Stimulated activated CD4-positive, alpha-beta T cell treated with anti-CD3 and anti-CD28 coated beads, Interleukin-2, amount 100 ng/mL, for 4 hours (primary cell): ENCODE data around the gene ETV6.

Experiments
- DNase-seq: peaks from one replicate; pipeline ENCODE4 v3.0.0-alpha.2; 2020; ENCODE audit warnings: low read depth

The ETV6 gene

DNA sequence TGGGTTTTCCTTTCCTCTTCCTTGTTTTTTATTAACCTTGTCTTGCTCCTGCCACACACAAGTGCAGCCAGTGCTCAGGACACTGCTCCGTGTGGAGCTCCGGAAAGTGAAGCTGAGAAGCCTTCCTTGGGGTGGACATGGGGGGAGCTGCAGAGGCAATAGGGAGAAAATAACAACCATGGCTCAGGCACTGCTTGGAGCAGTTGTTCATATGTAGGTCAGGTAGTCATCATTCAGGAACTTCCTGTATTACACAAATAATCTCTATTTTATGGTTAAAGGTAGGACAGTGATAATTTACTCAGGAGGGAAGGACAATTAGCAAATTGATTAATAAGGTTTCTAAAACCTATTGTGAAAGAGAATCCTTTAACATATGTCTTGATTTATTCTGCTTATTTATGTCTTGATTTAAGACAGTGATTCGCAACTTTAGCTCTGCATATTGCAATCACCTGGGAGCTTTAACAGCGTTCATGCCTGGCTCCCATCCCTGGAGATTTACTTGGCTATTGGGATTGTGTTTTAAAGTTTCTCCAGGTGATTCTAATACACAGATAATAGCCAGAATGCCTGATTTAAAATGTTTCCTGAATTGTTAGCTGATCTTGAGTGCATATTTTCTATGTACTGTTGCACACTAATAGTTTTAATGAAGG, 92.1 kb downstream of the ETV6 start:
- no peak for DNase-seq

DNA sequence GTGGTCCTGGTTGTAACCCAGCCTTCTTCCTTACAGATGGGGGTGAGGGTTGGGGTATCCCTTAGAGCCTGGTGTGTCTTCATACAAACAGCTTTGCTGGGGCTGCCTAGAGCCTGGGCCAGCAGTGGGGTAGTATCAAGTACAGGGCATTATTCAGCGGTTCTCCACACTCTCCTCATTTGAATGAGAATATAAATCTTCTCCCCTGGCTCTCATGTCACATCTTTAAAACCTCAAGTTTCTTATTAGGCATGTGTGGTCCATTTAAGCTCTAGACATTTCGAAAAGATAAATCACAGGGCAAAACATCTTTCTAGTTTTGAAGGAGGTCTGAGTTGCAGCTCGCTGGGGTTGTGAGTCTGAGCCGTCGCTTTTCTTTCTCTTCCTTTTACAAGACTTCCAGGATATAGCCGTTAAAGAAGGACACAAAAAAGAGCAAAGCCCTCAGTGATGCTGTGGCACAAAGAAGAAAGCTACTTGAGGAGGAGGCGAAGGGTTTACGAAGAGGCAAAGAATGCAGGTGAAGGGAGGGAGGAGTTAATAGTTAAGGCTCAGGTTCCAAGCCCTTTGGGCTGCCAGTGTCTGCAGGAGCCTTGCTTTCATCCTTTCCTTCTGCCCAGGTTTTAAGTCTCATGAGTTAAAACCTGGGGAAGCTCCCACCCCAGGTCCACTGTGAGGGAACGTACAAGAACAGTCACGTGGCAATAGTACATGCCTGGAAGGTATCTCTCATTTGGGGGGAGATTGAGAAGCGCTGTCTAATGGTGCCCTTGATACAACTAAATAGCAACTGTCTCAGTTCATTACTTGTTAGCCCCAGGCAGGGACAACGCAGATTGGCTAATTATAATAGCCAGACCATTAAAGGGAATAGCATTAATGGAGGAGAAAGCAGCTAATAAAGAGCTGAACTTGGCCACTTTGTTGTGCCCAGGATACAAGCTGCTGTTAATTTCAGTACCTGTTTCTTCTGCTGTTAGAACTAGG, 94.2 kb downstream of the ETV6 start:
- DNase-seq, result no peak

GRCh38 chr12:11744410-11744801, 94.9 kb downstream of the ETV6 start:
- DNase-seq, result no peak

DNA sequence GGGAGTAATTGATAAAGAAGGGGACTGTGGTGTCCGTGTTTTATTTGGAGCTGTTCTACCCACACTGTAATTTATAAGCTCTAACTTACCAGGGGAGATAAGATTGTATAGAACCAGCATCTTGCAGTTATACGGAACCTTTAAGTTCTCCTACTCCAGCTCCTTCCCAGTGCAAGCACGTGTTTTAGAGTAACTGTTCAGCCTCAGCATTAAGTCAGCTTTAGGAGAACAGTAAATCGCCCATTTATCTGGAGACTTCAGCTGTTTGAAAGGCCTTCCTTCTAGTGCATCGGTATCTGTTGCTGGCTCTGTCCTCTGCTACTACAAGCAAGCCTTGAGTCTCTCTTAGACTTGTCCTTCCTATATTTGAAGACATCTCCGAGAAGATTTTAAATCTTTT, 95.6 kb downstream of the ETV6 start:
- no peak for DNase-seq

DNA sequence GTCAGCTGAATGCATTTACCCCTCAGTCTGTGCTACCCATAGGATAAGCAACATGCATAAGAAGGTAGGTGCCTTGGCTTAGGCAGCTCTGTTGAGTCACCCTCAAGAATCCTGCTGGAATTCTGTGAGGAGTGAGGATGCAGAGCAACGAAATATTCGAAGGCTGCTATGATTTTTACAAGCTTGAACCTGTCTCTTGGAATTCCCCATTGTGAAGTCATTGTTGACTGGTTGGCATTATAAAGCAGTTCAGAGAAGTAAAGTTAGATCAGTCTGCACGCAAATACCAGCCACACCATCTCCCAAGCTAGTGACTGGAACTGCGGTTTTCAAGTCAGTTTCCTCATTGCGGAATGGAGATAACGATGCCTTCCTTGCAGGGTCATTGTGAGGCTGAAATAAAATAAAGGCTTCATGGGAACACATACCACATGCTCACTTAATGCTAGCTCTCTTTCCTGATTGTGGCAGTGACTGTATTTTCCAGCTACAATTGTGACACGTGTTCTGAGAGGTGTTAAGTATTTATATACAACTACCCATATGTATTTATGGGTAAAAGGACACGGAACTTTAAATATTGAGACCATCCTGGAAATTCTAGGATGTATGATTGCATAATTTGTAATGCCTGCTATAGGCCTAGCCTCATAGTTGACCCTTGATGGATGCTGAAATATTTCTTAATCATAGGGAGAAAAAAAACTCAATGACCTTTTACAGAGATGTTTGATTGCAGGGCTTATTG, 96.7 kb downstream of the ETV6 start:
- DNase-seq, result no peak

DNA sequence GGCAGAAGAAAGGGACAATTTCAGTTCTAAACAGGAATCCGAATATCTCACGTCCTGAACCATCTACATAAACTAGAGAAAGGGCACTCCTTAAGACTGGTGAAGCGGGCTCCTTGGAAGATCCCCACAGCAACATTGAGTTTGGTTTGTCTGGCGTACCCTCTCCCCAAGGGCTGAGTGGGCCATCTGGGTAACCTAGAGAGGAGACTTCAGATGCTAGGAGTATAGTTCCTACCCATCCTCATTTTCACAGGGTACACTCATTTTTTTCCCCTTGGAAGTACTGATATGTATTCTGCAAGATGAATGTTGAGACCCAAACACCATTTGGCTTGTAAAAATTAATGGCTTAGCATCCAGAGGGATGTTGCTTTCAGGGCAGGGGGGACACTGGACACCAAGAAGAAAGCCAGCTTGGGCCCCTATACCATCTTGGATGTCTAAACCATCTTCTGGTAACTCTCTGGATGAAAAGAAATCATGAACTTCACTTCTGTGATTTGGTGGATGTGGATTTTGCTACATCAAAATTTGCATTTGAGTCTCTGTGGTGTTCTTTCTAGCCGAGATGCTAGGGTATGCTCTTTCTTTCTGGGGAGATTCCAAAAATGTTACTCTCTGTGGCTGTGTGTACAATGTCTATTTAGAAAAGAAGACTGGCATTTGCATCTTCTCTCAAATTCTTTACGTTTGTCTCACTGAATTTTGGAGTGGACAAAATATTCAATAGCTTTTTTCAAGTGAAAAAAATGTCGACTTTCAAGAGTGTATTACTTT, 97.7 kb downstream of the ETV6 start:
- no peak for DNase-seq

DNA sequence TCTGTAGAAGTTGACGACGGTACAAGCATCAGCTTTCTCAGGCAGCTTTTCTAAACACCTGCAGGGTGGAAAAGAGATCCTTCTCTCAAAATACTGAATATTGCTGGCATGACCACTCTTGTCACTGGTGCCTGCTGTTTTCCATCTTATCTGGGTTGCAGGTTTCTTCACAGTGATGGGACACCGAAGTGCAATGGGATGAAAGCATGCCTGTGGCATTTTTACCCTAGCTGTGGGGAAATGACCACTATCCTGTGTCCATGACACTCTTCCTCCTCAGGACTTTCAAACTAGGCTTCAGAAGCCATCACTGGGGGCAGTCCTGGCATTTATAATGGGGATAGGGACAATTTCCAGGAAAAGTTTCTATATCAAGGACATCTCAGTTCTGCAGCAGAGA, 98.5 kb downstream of the ETV6 start:
- DNase-seq, result no peak

DNA sequence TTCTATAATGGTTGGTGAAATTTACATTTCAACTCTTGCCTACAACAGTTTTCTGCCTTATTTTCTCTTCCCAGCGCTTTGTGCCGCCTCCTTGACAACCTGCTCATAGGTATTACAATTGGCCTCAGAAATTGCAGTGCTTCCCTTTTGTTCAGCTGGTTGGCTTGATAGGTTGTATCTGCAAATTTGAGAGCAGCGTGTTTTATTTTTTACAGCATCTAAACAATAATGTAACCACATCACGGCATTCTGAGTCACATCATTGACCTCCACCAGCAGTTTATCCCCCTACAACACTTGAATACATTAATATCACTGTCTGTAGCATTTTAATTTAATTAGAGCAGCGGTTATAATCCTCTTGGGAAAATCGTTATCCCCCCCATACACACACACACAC, 99.4 kb downstream of the ETV6 start:
- DNase-seq, result no peak

DNA sequence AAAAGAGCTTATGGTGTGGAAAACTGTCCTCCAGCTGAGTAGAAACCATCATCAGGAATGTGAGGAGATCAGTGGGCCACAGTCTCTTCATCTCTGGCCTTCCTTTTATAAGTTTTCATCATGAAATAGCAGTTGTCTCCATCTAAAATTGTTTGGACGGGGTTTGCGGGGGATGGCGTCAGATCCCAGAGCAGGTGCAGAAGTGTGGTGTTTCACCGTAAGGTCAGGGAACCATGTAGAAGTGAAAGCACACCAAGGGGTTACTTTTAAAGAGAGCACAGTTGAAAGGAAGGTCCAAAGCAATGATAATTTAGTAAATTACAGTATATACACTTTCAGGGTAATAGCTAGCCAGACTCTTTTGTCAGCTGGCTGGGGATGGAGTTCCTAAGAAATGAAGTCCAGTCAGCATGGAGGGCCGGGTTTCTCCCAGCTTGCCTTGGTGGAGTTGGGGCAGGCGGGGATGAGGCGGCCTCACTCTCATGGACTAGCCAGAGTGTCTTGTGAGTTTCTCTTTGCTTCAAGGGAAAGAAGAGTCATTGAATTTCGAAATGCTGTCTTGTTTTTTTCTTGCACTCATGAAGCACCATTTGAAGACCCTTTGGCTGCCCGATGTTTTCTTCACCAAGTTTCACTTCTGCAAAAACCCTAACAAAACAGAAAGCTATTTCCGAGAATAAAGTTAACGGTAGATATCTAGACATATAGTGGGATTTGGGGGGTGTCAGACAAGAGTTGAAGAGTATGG, 100.6 kb downstream of the ETV6 start:
- no peak for DNase-seq

DNA sequence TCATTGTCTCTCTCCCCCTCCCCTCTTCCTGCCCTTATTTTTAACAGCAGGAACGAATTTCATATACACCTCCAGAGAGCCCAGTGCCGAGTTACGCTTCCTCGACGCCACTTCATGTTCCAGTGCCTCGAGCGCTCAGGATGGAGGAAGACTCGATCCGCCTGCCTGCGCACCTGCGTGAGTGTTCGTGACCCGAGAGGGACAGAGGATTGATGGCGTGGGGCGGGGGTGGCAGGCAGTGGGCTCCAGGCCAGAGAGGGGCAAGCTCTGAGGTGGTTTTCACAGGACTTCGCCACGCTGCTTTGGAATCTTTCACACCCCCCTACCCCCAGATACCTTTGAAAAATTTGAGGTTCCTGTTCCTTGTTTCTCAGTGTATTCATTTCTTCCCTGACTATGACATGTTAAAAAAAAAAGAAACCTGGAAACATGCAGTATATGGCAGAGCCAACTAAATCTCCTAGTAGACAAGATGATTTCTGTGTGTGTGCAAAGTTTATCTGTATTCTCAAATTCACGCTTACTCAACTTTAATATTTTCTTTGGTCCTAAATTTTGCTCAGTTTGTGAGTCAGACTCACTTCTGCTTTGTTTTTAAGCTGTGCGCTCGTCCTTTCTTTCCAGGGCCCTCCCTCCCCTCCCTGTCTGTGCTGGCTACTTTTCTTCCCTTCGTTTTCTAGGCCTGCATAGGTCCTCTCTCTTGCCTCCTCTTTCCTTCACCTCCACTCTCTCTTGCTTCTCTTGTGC, 103.1 kb downstream of the ETV6 start:
- DNase-seq, result no peak

- DNase-seq, result no peak
These were observed 103.7 kb downstream of the ETV6 start for GRCh38 chr12:11753150-11753499.

- DNase-seq, result no peak
These were observed 104.4 kb downstream of the ETV6 start for GRCh38 chr12:11753826-11754225.

DNA sequence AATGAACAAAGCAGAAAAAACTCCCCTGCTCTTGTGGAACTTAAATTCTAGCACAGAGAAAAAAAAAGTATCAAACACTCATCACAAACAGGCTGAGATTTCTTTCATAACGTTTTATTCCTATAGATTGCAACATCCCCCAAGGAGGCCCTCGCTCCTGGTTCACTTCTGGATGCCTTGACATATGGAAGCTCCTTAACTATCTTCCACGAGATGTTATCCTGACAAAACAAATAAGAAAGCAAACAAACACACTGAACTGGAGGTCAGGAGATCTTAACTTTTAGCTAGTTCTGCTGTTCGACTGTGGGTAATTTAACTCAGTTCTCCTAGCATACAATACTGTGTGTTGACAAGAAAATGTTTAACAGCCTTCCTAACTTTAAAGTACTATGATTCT, 104.8 kb downstream of the ETV6 start:
- DNase-seq, result no peak

DNA sequence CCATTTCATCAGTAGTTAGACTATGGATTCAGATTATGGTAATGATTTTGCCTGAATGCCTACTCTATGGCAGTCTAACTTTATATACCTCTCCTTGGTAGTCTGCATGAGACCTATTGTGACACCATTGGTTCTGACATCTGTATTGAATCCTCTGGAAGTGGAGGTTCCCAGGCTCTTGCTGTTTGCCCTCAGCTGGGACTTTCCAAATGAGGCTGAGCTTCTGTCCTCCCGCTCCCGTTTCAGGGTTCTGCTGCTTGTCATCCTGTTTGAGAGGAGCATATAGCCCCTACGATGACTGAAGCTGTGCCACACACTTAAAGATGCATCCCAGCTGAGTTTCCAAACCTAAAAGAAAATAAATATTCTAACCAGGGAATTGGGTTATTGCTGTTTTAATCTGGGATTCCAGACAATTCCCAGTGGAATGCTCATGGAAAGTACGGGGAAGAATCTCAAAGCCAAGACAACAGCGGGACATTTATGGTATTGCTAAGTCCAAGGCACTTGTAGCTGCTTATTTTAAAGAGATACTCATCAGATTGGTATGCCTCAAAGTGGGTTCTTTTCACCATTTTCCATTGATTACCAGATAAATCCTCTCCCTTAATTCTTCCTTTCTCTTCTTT, 105.9 kb downstream of the ETV6 start:
- no peak for DNase-seq

DNA sequence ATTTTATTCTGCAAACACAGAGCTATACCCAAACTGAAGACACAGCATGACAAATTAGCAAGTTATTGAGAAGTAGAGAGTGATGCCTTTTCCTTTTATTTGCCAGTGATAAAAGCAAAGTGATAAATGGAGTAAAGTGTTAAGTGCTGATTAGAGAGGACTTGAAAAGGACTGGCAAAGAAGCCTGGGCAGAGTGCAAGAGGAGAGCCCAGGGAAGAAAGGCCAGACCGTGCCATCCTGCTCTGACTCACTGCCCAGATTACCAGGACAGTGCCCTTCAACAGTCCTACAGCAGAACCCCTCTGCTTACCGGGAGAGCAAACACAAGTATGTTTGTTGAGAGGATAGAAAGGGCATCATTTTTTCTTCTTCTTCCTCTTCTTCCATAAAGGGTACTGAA, 106.5 kb downstream of the ETV6 start:
- DNase-seq, result no peak

DNA sequence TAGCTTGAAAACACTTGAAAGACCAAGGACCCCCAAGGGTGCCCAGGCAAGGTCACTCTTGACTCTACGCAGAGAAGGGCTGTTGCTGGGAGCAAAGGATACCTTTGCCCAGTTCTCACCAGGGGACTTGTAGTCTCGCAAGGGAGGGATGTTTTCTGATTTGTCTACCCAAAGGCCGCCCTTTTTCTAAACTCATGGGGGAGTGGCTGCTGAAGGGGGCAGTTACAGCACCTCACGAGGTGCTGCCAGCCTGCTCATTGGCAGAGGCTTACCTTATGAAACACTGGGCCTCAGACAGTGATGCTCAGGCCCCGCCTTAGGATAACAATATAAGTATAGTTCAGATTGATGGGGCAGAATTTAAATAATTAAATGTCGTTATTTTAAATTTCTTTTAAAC, 107.0 kb downstream of the ETV6 start:
- DNase-seq, result no peak

DNA sequence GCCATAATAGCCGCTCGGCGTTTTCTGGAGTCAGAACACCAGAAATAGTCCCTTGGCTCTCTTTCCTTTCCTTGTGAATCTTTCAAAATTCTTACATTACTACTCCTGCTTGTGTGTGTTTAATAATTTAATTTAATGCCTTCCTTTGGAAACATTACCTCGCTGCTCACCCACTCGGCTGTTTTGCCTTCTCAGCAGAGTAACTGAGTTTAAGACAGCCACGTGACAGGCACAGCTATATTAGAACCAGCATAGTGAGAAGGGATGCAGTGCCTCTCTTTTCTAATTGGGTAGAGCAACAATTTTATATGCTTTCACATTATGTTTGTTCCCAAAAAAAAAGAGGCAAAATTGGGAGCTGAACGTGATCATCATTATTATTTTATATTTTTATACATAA, 107.6 kb downstream of the ETV6 start:
- DNase-seq, result no peak

GRCh38 chr12:11757531-11757930, 108.1 kb downstream of the ETV6 start:
- no peak for DNase-seq

DNA sequence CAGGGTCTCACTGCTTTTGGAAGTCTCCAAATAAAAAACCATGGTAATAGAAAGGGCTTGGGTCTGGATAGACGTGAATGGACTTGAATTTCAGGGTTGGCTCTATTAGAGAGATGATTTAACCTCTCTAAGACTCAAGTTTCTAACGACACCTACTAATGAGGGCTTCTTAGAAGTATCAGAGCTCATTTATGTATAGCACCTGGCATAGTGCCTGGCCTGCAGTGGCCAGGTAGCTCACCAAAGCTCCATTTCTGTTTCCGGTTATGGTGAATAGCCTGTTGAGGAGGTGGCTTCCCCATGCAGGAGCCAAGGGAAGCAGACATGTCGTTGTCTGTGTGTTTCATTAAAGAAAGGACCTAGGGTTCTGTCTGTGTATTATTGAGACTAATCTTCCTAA, 108.6 kb downstream of the ETV6 start:
- no peak for DNase-seq
